ENCODE results near the gene MAN2A2.

DNA sequence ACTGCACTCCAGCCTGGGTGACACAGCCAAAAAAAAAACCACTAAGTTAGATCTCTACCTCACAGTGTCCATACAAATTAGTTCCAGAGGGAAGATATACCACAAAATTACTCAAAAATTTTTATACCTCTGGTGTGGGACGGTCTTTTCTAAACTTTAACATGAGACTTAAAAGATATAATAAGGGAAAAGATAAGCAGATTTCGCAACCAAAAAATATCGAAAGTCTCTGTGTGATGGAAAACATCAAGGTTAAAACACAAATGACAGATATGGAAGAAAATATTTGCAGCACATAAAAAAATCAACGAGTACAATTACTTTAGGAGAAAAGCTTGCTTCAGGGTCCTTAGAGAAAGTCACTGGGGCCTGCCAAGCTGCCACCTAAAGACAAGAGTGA is 18.8 kb downstream of the MAN2A2 start:
- TF ChIP-seq RAD21 (IDR thresholded peaks at IDR 0.05; ENCODE audit: low read depth) (no peak), CEBPB (IDR thresholded peaks at IDR 0.05) (no peak; the same call in 1 of the 2 replicates), TAF1 (IDR thresholded peaks at IDR 0.05; ENCODE audit: low read depth) (no peak), EP300 (IDR thresholded peaks at IDR 0.05; ENCODE audit: borderline replicate concordance) (no peak), ZBTB7A (IDR thresholded peaks at IDR 0.05; ENCODE audit: low read depth) (no peak), FOXM1 (IDR thresholded peaks at IDR 0.05; ENCODE audit: borderline replicate concordance, low read depth) (no peak), EGR1 (IDR thresholded peaks at IDR 0.05) (no peak), CREB1 (IDR thresholded peaks at IDR 0.05; ENCODE audit: low read depth) (no peak), YY1 (IDR thresholded peaks at IDR 0.05; ENCODE audit: low read depth) (no peak)
- TF ChIP-seq, protein P1, sequence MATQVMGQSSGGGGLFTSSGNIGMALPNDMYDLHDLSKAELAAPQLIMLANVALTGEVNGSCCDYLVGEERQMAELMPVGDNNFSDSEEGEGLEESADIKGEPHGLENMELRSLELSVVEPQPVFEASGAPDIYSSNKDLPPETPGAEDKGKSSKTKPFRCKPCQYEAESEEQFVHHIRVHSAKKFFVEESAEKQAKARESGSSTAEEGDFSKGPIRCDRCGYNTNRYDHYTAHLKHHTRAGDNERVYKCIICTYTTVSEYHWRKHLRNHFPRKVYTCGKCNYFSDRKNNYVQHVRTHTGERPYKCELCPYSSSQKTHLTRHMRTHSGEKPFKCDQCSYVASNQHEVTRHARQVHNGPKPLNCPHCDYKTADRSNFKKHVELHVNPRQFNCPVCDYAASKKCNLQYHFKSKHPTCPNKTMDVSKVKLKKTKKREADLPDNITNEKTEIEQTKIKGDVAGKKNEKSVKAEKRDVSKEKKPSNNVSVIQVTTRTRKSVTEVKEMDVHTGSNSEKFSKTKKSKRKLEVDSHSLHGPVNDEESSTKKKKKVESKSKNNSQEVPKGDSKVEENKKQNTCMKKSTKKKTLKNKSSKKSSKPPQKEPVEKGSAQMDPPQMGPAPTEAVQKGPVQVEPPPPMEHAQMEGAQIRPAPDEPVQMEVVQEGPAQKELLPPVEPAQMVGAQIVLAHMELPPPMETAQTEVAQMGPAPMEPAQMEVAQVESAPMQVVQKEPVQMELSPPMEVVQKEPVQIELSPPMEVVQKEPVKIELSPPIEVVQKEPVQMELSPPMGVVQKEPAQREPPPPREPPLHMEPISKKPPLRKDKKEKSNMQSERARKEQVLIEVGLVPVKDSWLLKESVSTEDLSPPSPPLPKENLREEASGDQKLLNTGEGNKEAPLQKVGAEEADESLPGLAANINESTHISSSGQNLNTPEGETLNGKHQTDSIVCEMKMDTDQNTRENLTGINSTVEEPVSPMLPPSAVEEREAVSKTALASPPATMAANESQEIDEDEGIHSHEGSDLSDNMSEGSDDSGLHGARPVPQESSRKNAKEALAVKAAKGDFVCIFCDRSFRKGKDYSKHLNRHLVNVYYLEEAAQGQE (IDR thresholded peaks at IDR 0.05; ENCODE audit: low read depth): no peak
- TF ChIP-seq, protein P2, sequence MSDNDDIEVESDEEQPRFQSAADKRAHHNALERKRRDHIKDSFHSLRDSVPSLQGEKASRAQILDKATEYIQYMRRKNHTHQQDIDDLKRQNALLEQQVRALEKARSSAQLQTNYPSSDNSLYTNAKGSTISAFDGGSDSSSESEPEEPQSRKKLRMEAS (IDR thresholded peaks at IDR 0.05): no peak
